ENCODE data around the gene LVRN. TPM values are rescaled to one million over a fixed set of nuclear protein-coding genes. Genes with fewer than 3 reads are reported as not detected.

LVRN gene
- total and polyA plus RNA-seq, 2 of the 13 experiments (the other 11 are each of a cell fraction or from before 2014, with no cell fraction given) = 0.09 to 0.20 TPM

DNA sequence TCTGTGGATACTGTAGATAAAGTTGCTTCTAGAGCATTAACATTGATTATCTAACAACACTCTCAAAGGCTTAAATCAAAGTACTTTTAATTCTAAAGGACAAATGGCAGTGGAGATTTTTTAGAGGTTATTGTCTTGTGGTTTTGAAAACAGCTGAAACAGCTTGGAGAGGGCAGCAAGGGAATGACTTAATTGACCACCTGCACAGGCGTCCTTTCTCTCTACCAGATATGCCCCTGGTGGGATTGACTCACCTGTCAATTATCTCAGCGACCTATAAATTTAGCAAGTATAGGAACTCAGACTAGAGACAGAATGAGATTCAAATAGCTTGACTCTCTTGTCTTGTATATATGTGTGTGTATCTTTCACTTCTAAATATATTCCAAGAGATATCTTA, 83.5 kb downstream of the LVRN start:
- Histone ChIP-seq H3K9me3 (ENCODE audit: low read length) (no peaks in the 10 kb centered on the region), H4K20me1 (ENCODE audit: insufficient read depth, low read length) (no peaks in the 10 kb centered on the region), H3K27ac (ENCODE audit: extremely low read length, insufficient read depth, low read length) (no peak overlapping the region), H3K4me2 (ENCODE audit: low read depth, low read length) (no peak overlapping the region), H3K79me2 (ENCODE audit: insufficient read depth, low read length) (no peaks in the 10 kb centered on the region), H3K36me3 (replicated peaks in 1 of 2; ENCODE audit: control insufficient read depth in 1 of 2, insufficient read depth in 2 of 2, low read length in 2 of 2) (no peaks in the 10 kb centered on the region), H2AFZ (ENCODE audit: low read length) (no peak overlapping the region), H3K4me3 (replicated peaks in 1 of 3; ENCODE audit: insufficient read depth in 1 of 3, low read depth in 2 of 3, low read length in 3 of 3) (no peak overlapping the region), H3K9ac (ENCODE audit: insufficient read depth, low read depth, low read length) (no peak overlapping the region), H3K27me3 (ENCODE audit: control insufficient read depth in 1 of 2, insufficient read depth in 2 of 2, low read length in 2 of 2) (no peaks in the 10 kb centered on the region; a peak in 1 of 5 replicates), H3K4me1 (ENCODE audit: insufficient read depth, low read length) (no peaks in the 10 kb centered on the region)
- no peak for FAIRE-seq
- intact Hi-C loops (cut with micrococcal nuclease; ENCODE audit: unreplicated experiment) = no loop called here
- no peak for DNase-seq (ENCODE audit: low spot score)
- ChIA-PET POLR2A (no interaction called here), CTCF (ENCODE audit: low intra/inter-chr PET ratio, low total read pairs) (no interaction called here)
- in situ Hi-C loops (cut with HindIII; ENCODE audit: extremely low pct_ligation_motif_present, low pct_unique_long_range_greater_than_20kb) = no loop called here
- TF ChIP-seq, protein P1, sequence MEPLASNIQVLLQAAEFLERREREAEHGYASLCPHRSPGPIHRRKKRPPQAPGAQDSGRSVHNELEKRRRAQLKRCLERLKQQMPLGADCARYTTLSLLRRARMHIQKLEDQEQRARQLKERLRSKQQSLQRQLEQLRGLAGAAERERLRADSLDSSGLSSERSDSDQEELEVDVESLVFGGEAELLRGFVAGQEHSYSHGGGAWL (CRISPR knock-in tag; IDR thresholded peaks at IDR 0.05) = no peak
- TF ChIP-seq, protein P2, sequence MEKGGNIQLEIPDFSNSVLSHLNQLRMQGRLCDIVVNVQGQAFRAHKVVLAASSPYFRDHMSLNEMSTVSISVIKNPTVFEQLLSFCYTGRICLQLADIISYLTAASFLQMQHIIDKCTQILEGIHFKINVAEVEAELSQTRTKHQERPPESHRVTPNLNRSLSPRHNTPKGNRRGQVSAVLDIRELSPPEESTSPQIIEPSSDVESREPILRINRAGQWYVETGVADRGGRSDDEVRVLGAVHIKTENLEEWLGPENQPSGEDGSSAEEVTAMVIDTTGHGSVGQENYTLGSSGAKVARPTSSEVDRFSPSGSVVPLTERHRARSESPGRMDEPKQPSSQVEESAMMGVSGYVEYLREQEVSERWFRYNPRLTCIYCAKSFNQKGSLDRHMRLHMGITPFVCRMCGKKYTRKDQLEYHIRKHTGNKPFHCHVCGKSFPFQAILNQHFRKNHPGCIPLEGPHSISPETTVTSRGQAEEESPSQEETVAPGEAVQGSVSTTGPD (CRISPR knock-in tag; IDR thresholded peaks at IDR 0.05) = no peak
- TF ChIP-seq HES4 (CRISPR knock-in tag; IDR thresholded peaks at IDR 0.05; ENCODE audit: borderline replicate concordance) (no peak), MZF1 (CRISPR knock-in tag; IDR thresholded peaks at IDR 0.05; ENCODE audit: borderline replicate concordance) (no peak), ATF7-NPFF (CRISPR knock-in tag; IDR thresholded peaks at IDR 0.05; ENCODE audit: low read depth) (no peak), BRF2 (CRISPR knock-in tag; IDR thresholded peaks at IDR 0.05) (no peak), ZNF383 (CRISPR knock-in tag; IDR thresholded peaks at IDR 0.05; ENCODE audit: borderline replicate concordance) (no peak), TCF7 (IDR thresholded peaks at IDR 0.05; ENCODE audit: low read depth) (no peak), ZSCAN30 (CRISPR knock-in tag; IDR thresholded peaks at IDR 0.05) (no peak), RBM39 (IDR thresholded peaks at IDR 0.05; ENCODE audit: low read depth, low read length, poor library complexity, severe bottlenecking) (no peak), ZNF292 (CRISPR knock-in tag; IDR thresholded peaks at IDR 0.05; ENCODE audit: borderline replicate concordance, low read depth) (no peak), YEATS4 (CRISPR knock-in tag; IDR thresholded peaks at IDR 0.05; ENCODE audit: borderline replicate concordance) (no peak), CCDC6 (CRISPR knock-in tag; IDR thresholded peaks at IDR 0.05) (no peak), ZNF777 (CRISPR knock-in tag; IDR thresholded peaks at IDR 0.05) (no peak), SMC3 (IDR thresholded peaks at IDR 0.05; ENCODE audit: low read length) (no peak), ZNF569 (CRISPR knock-in tag; IDR thresholded peaks at IDR 0.05; ENCODE audit: borderline replicate concordance) (no peak), ZBTB38 (CRISPR knock-in tag; IDR thresholded peaks at IDR 0.05) (no peak), MEF2D (CRISPR knock-in tag; IDR thresholded peaks at IDR 0.05) (no peak)
- TF ChIP-seq, protein P3, sequence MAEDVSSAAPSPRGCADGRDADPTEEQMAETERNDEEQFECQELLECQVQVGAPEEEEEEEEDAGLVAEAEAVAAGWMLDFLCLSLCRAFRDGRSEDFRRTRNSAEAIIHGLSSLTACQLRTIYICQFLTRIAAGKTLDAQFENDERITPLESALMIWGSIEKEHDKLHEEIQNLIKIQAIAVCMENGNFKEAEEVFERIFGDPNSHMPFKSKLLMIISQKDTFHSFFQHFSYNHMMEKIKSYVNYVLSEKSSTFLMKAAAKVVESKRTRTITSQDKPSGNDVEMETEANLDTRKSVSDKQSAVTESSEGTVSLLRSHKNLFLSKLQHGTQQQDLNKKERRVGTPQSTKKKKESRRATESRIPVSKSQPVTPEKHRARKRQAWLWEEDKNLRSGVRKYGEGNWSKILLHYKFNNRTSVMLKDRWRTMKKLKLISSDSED (CRISPR knock-in tag; IDR thresholded peaks at IDR 0.05) = no peak
- no TSS peak for BruUV-seq (replicated peaks)
- ATAC-seq = no peak
- WGBS (ENCODE audit: low lambda C conversion rate) = 0% methylated on average over 2 of the region's 2 CpGs
